ENCODE data around the gene GAS7. TPM values are rescaled to one million over a fixed set of nuclear protein-coding genes. Genes with fewer than 3 reads are reported as not detected.
A peak's percentile ranks its signal among the peaks of the same experiment; 100 is the strongest.

The GAS7 gene
- total RNA-seq, 1 experiment from 2014 or later = 14.3 TPM

DNA sequence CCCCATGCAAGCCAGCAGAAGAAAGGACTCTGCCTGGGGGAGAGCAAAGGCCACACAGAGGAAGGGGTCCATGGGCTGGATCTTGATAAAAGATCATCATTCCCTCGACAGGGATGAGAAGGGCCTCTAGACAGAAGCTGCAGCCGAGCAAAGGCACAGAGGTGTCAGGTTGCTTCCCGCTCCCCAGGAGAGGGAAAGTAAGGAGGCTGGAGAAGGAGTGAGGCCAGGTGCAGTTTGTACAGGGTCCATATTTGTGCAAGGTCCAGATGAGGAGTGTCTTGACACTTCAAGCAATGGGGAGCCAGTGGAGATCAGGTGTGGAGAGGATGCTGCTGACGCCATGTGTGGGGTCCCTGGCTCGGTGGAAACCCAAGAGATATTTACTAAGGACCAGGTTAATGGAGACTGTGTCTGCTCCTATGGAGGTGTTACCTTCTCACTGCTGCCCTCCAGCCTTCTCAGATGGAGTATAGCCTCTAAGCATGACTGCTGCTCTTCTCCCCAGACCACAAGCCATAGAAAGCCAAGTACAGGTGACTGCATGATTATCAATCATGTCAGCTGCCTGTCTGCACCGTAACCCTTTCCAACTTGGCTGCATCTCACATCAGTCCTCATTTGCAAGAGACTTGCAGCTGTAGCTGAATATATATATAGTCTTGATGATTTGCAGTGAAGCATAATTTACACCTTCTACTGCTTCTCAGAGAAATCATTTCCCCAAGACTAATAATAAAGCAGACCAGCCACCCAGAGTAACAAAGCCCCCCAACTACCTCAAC lies 21.1 kb downstream of the GAS7 start:
- DNase-seq (ENCODE audit: low spot score) = no peak
- in situ Hi-C loops (cut with HindIII; ENCODE audit: low sequenced_read_pairs) = no loop called here

- DNase-seq (ENCODE audit: low spot score) = no peak
- in situ Hi-C loops (cut with HindIII; ENCODE audit: low sequenced_read_pairs) = no loop called here
Measured at GRCh38 chr17:10173913-10174312, 24.5 kb downstream of the GAS7 start.

- no peak for DNase-seq (ENCODE audit: low spot score)
- in situ Hi-C loops (cut with HindIII; ENCODE audit: low sequenced_read_pairs) = no loop called here
Measured at GRCh38 chr17:10172778-10173177, 25.6 kb downstream of the GAS7 start.

DNA sequence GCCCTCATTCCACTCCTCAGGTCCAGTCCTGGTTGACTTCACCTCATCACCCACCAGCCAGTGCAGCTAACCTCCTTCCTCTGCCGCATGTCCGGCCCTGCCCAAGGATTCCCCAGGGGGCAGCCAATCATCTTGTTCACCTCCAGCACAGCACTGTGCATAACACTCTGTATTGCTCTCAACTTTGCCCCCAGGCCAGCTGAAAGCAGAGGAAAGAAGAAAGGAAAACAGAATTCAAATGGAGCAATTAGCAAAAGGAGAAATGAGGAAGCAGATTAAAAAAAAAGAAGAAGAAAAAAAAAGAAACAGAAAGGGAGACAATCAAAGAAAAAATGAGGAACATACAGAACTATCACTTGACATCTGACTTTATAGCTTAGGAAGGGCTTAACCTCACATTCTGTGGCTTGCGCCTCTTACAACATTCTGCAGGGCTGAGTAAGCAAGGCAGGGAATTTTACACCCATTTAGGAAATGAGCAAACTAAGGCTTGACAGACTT lies 26.1 kb downstream of the GAS7 start:
- in situ Hi-C loops (cut with HindIII; ENCODE audit: low sequenced_read_pairs) = no loop called here
- DNase-seq (ENCODE audit: low spot score) = no peak

GRCh38 chr17:10171581-10171981 lies 26.8 kb downstream of the GAS7 start:
- in situ Hi-C loops (cut with HindIII; ENCODE audit: low sequenced_read_pairs) = no loop called here

DNA sequence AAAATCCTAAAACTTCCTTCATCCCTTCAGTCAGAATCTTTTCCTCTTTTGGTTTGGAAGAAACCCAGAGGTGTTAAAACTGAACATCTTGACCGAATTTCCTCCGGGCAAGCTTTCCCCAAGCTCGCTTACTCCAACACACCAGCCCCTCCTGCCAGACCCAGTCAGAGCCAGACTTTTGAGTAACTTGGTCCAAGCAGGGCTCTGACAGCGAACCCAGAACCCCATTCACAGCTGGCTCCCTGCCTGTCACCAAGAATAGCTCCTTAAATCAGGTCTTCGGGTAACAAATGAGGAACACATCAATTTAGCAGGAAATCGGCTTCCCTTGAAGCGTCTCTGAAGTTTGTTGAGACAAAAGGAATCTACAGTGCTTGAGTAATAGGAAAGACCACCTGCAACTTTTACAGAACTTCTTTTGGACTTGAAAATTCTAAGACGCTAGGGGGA lies 27.3 kb downstream of the GAS7 start:
- in situ Hi-C loops (cut with HindIII; ENCODE audit: low sequenced_read_pairs) = no loop called here
- DNase-seq (ENCODE audit: low spot score) = peak; percentile 19

More at GRCh38 chr17:10171581-10171981, 26.8 kb downstream of the GAS7 start:
- DNase-seq (ENCODE audit: low spot score) = no peak

- in situ Hi-C loops (cut with HindIII; ENCODE audit: low sequenced_read_pairs) = no loop called here
- DNase-seq (ENCODE audit: low spot score) = no peak
Measured at GRCh38 chr17:10170233-10170632, 28.2 kb downstream of the GAS7 start.

- no peak for DNase-seq (ENCODE audit: low spot score)
- in situ Hi-C loops (cut with HindIII; ENCODE audit: low sequenced_read_pairs) = no loop called here
Measured at GRCh38 chr17:10169290-10169689, 29.1 kb downstream of the GAS7 start.

DNA sequence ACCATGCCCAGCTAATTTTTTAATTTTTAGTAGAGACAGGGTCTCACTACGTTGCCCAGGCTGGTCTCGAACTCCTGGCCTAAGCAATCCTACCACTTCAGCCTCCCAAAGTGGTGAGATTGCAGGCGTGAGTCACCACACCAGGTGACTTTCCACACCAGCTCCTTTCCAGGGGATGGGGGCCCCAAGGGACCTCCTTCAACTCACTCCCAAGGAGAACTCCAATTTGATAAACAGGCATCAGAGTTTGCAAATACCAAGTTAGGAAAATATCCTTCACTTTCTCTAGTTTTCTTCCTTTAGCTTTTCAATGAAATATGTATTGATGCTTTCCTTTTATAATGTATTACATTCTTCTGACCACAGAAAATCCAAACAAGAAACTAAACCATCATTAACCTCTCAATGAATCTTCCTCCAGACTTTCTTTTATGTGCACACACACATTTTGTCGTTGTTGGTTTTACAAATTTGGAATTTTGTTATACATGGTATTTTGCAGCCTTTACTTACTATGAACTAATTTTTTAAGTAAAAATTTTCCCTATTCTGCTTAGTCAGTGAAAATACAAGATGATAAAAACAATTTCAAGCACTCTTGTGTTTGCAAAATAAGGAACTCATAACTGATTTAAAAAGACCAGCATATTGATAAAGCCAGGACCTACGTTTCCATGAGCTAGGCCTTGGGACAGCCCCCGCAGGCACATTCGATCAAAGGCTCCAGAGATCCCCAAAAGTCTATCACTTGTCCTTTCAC lies 32.0 kb downstream of the GAS7 start:
- in situ Hi-C loops (cut with HindIII; ENCODE audit: low sequenced_read_pairs) = no loop called here
- DNase-seq (ENCODE audit: low spot score) = no peak

GRCh38 chr17:10162096-10162495 lies 36.3 kb downstream of the GAS7 start:
- no peak for DNase-seq (ENCODE audit: low spot score)
- in situ Hi-C loops (cut with HindIII; ENCODE audit: low sequenced_read_pairs) = no loop called here

DNA sequence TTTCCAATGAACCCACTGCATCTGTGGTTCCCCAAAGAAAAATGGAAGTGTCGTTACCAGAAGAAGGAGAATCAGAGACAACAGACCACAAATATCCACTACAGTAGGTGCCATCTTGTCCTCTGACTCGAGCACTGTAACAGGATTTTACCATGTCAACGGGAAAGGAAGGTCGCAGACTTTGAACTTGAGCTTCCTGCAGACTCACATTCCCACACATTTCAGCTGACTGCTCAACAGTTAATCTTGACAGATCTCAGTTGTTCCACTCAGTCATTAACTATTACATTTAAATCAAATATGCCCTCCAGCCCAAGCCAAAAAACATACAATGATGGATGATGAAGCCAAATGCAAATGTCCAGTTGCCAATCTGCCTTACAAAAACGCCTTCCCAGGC lies 37.0 kb downstream of the GAS7 start:
- no peak for DNase-seq (ENCODE audit: low spot score)
- in situ Hi-C loops (cut with HindIII; ENCODE audit: low sequenced_read_pairs) = no loop called here

DNA sequence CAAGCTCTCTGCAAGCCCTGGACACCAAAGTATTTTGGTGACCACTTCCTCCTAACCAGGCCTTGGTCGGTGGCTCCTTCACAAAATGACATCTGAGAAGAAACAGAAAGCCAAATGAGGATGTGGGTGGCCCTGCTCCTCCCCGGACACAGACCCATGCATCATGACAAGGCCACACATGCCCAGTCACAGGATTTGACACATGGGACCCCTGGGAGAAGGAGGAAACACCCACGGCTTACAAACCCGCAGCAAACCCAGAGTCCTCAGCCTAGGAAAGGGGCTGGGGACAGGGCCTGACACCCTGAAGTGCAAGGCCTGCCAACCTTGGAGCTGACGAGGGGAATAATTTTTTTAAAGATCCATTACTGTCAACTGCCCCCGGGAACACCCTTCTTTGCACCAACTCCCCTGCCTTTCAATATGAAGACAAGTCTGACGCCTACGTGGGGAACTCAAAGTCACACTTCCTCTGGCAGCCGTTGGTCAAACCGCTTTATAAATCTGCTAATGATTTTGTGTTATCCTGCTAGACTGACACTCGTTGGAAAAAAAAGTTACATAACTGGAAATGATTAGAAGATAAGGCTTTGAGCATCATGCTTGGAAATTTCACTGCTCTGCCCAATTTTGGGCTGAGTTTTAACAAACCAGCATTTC lies 41.3 kb downstream of the GAS7 start:
- DNase-seq (ENCODE audit: low spot score) = no peak
- in situ Hi-C loops (cut with HindIII; ENCODE audit: low sequenced_read_pairs) = no loop called here

DNA sequence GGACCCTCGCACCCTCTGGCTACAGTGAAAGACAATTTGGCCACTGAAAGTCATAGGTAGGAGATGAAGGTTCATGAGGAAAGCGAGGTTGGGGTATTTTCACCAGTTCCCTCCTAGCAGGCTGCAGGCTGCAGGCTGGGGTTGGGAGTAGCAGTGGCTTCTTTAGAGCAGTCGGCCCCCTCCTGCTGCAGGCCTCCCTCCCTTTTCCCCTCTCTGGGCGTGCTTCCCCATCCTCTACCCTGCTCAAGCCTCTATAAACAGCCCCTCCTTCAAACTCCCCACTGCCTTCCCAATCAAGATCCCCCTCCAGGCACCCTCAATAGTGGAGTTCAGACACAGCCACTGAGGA lies 41.8 kb downstream of the GAS7 start:
- in situ Hi-C loops (cut with HindIII; ENCODE audit: low sequenced_read_pairs) = no loop called here
- no peak for DNase-seq (ENCODE audit: low spot score)

DNA sequence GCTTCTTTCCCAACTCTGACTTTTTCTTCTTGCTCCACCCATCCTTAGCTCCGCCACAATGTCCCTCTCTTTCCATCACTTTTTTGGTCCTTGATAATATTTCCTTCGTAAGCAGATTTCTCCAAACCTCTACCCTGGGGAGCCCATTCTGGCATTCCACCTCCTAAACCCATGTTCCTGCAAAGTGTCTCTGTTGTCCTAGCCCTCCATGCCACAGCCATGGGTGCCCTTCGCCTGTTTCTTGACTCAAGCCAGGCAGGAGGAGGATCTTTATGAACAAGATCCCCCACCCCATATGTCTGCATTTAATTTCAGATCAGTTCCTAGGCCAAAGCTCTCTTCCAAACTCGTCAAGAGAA lies 42.4 kb downstream of the GAS7 start:
- in situ Hi-C loops (cut with HindIII; ENCODE audit: low sequenced_read_pairs) = no loop called here

GRCh38 chr17:10155371-10156076 lies 42.9 kb downstream of the GAS7 start:
- DNase-seq (ENCODE audit: low spot score) = no peak
- in situ Hi-C loops (cut with HindIII; ENCODE audit: low sequenced_read_pairs) = no loop called here

More for the DNA sequence above, 42.4 kb downstream of the GAS7 start:
- no peak for DNase-seq (ENCODE audit: low spot score)

- in situ Hi-C loops (cut with HindIII; ENCODE audit: low sequenced_read_pairs) = no loop called here
Measured at GRCh38 chr17:10151667-10152496, 46.5 kb downstream of the GAS7 start.

GRCh38 chr17:10149573-10150399 lies 48.6 kb downstream of the GAS7 start:
- in situ Hi-C loops (cut with HindIII; ENCODE audit: low sequenced_read_pairs) = no loop called here
- no peak for DNase-seq (ENCODE audit: low spot score)

More at GRCh38 chr17:10151667-10152496, 46.5 kb downstream of the GAS7 start:
- no peak for DNase-seq (ENCODE audit: low spot score)

Data from G401 (cell line).